ENCODE measurements around the gene MRM2. TPM values are rescaled to one million over a fixed set of nuclear protein-coding genes. Genes with fewer than 3 reads are reported as not detected.
A peak's percentile ranks its signal among the peaks of the same experiment; 100 is the strongest.

Gene MRM2
- polyA plus RNA-seq, 1 donor from 2014 or later: 67.8 TPM

- Mint-ChIP-seq H3K4me1 (peaks cover 13 to 18% (median 14%) of the 10 kb centered on the region in 3 donors), H3K4me3 (no peak overlapping the region), H3K27ac (no peak overlapping the region)
Measured at GRCh38 chr7:2202361-2202761, 39.6 kb downstream of the MRM2 start.

DNA sequence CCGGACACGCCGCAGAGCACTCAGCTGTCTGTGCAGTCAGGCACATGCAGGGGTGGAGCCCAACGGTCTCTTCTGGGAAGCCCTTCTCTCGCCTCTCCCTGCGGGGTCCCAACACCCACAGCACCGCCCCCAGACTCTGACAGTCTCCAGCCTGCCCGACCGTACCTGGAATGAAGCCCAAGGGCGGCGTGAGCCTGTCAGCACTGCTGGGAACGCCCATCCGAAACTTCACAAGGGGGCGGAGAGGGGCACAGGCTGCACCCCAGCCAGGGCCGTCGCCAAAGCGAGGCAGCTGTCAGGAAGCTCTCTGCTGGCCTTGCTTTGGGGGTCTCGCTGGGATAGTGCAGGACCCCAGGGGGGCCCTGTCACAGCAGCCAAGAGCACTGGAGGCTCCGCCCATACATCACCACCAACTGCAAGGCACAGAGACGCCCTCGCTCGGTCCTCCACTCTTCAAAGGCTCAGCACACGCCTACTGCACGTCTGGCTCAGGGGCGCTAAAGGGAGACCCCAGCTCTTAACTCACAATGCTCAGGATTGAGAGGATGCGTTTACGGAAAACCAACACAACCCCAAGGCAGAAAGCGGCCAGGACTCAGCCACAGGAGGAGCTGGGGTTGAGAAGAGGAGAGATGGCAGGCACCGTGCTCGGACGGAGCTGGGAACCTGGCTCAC lies 40.2 kb downstream of the MRM2 start:
- Mint-ChIP-seq H3K4me1 (peaks cover 13 to 18% (median 14%) of the 10 kb centered on the region in 3 donors), H3K36me3 (peaks cover 3% of the 10 kb centered on the region), H3K4me3 (no peak overlapping the region), H3K27me3 (no peaks in the 10 kb centered on the region), H3K27ac (no peak overlapping the region), H3K9me3 (no peaks in the 10 kb centered on the region)

More at GRCh38 chr7:2202361-2202761, 39.6 kb downstream of the MRM2 start:
- H3K9me3 Mint-ChIP-seq: no peaks in the 10 kb centered on the region
- H3K27me3 Mint-ChIP-seq: no peaks in the 10 kb centered on the region
- H3K36me3 Mint-ChIP-seq: no peaks in the 10 kb centered on the region

DNA sequence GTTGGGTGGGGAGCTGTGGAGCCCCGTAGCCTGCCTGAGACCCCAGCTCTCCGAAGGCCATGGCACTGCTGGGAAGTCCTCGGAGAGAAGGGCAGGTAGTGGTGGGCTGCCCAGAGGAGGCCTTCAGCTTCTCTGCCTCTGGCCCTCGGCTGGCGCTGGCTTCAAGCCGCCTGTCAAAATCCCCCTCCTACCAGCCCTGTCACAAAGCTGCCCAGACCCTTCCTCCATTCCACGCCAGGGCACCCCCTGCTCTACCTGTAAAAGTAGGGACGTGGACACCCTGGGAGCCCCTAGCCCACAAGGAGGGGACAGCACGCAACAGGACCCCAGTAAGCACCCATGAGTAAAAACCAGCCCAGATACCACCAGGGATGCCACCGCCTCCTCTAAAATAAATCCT lies 40.9 kb downstream of the MRM2 start:
- H3K27ac Mint-ChIP-seq: no peak overlapping the region

DNA sequence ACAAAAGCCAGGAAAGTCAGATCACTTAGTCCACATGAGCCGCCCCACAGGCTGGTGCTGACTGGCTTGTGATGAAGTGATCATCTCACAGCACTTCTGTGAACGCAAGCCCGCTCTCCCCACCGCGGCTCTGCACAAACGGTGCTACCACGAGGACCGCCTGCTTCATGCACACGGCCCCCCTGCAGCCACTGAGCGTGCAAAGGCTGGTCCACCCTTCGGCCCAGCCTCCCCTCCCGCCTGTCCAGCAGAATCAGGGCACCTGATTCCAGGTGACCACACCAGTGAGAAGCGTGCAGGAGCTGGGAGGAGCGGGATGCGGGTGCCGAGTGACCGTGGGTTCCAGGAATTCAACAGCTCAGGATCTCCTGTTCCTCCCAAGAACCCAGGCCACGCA lies 41.4 kb downstream of the MRM2 start:
- Mint-ChIP-seq H3K36me3 (peaks cover 4% of the 10 kb centered on the region), H3K9me3 (no peaks in the 10 kb centered on the region), H3K4me3 (no peak overlapping the region), H3K27me3 (no peaks in the 10 kb centered on the region), H3K4me1 (peaks cover 13 to 16% (median 14%) of the 10 kb centered on the region in 3 donors), H3K27ac (no peak overlapping the region)

More for the DNA sequence above, 40.9 kb downstream of the MRM2 start:
- H3K36me3 Mint-ChIP-seq: peaks cover 3% of the 10 kb centered on the region
- no peaks in the 10 kb centered on the region for H3K27me3 Mint-ChIP-seq
- no peaks in the 10 kb centered on the region for H3K9me3 Mint-ChIP-seq
- H3K4me3 Mint-ChIP-seq: no peak overlapping the region
- peaks cover 13 to 18% (median 14%) of the 10 kb centered on the region in 3 donors for H3K4me1 Mint-ChIP-seq

GRCh38 chr7:2199956-2200583 lies 41.9 kb downstream of the MRM2 start:
- H3K9me3 Mint-ChIP-seq: no peaks in the 10 kb centered on the region
- H3K4me1 Mint-ChIP-seq: peaks cover 13 to 14% (median 14%) of the 10 kb centered on the region in 3 donors
- H3K27ac Mint-ChIP-seq: no peak overlapping the region
- H3K27me3 Mint-ChIP-seq: no peaks in the 10 kb centered on the region
- no peak overlapping the region for H3K4me3 Mint-ChIP-seq
- H3K36me3 Mint-ChIP-seq: peaks cover 5% of the 10 kb centered on the region

- Mint-ChIP-seq H3K4me1 (peaks cover 13 to 14% (median 14%) of the 10 kb centered on the region in 3 donors), H3K36me3 (peaks cover 5% of the 10 kb centered on the region), H3K4me3 (no peak overlapping the region), H3K27me3 (no peaks in the 10 kb centered on the region), H3K27ac (no peak overlapping the region), H3K9me3 (no peaks in the 10 kb centered on the region)
Measured at GRCh38 chr7:2199528-2199927, 42.5 kb downstream of the MRM2 start.

DNA sequence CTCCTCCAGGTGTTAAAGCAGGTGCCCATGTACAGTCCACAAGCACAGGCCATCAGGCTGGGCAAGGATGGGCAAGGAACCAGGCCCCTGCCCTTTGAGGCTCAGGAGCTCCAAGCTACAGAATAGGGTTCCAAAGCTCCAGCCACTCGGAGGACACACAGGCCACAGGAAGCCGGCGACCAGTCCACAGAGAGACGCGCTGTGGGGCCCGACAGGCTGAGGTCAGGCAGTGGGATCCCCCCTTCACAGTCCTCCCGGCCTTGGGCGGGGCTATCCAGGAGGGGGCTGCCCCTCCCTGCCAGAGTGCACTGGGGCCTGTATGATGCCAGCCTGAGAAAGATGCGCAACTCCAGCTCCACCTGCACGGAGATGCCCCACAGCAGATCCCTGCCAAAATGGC lies 43.2 kb downstream of the MRM2 start:
- H3K27ac Mint-ChIP-seq: no peak overlapping the region
- no peak overlapping the region for H3K4me3 Mint-ChIP-seq
- H3K36me3 Mint-ChIP-seq: peaks cover 5% of the 10 kb centered on the region
- H3K27me3 Mint-ChIP-seq: no peaks in the 10 kb centered on the region
- no peaks in the 10 kb centered on the region for H3K9me3 Mint-ChIP-seq
- H3K4me1 Mint-ChIP-seq: peaks cover 6 to 8% (median 8%) of the 10 kb centered on the region in 3 donors

DNA sequence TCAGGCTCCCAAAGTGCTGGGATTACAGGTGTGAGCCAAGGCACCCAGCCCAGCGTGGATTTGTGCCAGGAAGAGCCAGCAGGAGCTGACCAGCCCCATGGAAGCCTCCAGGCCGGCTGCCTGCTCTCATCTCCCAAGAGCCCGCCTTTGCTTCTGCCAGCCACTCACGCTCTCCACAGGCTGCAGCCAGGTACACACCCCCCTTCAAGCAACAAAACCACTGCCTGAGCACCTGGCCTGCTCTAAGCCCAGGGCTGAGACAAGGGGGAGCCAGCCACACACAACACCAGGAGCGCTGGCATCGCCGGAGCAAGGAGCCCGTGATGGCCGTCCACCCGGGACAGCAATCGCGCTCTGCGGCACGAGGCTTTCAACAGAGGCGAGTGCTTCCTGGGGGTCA lies 43.8 kb downstream of the MRM2 start:
- Mint-ChIP-seq H3K27me3 (no peaks in the 10 kb centered on the region), H3K4me3 (no peak overlapping the region), H3K4me1 (peaks cover under 1 to 3% (median 2%) of the 10 kb centered on the region in 3 donors), H3K36me3 (peaks cover 5% of the 10 kb centered on the region), H3K9me3 (no peaks in the 10 kb centered on the region), H3K27ac (no peak overlapping the region)

DNA sequence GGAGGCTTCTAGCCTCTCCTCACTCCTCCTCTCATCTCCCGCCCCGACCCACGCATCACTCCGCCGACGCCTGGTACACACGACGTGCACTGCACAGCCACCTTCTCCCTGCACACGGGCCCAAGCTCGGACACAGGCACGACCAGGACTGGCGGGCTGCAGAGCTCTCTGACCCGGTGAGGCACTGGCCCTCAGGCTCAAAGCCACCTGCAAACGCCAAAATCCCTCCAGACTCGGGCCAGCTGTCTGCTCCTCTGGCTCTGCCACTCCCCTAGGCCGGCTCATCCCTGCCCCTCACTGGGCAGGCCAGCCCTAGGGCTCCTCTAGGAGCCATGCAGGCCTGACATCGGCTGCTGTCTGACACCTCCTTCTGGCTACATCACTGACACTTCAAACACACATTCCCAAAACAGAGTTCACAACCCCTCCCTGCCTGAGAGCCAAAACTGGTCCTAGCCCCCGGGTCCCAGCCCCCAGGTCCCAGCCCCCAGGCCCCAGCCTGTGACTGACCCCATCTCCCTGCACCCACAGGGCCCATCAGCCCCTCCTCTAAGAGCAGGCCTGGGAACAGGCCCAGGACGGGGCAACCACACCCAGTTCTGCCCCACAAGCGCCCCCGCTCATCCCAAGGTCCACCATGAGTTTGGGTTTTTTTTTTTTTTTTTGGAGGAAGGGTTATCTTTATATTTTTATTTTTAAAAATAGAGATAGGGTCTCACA lies 44.4 kb downstream of the MRM2 start:
- H3K27ac Mint-ChIP-seq: peak overlapping the region in 1 of 3 donors; percentile 31
- H3K9me3 Mint-ChIP-seq: no peaks in the 10 kb centered on the region
- H3K36me3 Mint-ChIP-seq: peaks cover 5% of the 10 kb centered on the region
- peaks cover 0 to 2% (median 1%) of the 10 kb centered on the region in 3 donors for H3K4me1 Mint-ChIP-seq
- no peaks in the 10 kb centered on the region for H3K27me3 Mint-ChIP-seq
- H3K4me3 Mint-ChIP-seq: no peak overlapping the region

DNA sequence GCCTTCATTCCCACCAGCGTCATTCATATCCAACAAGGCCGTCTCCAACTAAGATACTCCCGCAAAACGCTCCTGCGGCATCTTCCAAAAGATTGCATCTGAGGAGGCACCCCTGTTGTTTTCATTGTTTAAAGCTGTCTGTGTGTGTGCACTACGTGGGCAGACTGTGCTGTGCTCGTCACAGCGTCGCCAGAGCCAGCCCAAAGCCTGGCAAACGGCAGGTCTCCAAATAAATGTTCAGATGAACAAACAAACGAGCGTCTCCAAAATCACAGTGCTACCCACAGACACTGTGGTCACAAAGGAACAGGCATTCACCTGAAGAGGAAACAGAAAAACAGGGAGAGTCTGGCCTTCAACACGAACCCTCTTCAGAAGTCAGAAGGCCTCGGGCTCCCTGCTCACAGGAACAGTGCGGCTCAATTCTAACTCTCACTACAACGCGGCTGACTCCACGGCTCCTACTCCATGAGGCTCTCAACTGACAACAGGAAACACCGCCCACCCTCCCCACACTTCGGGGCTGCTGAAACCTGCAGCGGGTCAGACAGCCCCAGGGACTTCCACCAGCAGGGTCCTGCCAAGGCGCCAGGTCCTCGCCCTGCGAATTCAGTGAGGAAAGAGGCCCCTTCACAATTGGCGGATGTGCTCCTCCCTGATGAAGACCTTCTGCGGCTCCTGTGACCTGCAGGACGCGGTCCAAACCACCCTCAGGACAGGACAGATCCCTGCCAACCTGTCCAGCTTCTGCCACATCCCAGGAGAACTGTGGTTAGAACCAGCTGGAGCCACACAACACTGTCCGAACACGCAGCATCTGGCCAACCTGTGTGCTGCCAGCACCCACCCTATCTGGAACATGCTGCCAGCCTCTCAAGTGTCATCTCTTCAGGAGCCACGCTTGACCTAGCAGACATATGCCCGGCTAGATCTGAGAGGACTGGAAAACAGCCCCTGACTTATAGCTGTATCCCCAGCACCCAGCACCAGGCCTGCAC lies 45.3 kb downstream of the MRM2 start:
- no peak overlapping the region for H3K4me3 Mint-ChIP-seq
- H3K36me3 Mint-ChIP-seq: peaks cover 7% of the 10 kb centered on the region
- peak overlapping the region in 1 of 3 donors; percentile 31 for H3K27ac Mint-ChIP-seq
- H3K4me1 Mint-ChIP-seq: peaks cover 0 to 2% (median 1%) of the 10 kb centered on the region in 3 donors
- H3K9me3 Mint-ChIP-seq: no peaks in the 10 kb centered on the region
- H3K27me3 Mint-ChIP-seq: no peaks in the 10 kb centered on the region

DNA sequence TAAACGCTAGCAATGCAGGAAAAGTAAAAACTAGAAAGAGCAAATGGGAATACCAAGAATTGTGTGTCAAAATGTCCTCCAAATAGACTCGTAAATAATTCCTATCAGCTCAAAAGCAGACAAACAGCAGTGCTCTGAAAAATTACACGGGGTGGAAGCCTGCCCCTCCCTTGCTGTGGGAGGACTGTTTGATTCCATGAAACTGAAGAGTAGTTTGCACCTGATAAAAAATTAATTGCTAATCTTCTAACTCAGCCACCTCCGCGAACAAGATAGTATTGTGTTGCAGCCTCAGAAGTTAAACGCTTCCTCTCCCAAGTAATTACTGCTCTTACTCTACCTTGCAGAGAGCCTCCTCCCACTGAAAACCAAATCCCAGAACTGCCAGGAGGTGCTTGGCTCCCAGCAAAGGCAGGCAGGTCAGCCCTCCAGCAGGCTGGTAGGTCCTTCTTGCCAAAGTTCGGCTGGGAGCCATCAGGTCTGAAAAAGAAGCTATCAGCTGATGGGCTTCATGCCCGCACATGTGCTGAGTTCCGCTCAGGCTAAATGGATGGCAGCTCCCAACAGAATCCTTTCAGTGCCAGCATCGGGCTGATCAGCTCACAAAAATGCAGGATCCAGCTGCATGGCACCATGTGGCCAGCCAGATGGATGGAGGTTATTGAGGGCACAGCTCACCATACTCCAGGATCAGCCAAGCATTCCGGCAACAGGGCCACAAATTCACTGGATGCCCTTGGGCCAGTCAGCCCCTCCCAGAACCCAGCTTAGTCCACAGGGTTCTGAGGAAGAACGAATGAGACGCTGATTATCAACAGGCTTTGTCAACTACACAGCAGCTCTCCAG lies 46.4 kb downstream of the MRM2 start:
- H3K27me3 Mint-ChIP-seq: no peaks in the 10 kb centered on the region
- H3K4me1 Mint-ChIP-seq: peaks cover 0 to 1% (median 0%) of the 10 kb centered on the region in 3 donors
- H3K27ac Mint-ChIP-seq: peak overlapping the region in 2 of 3 donors; percentile 26 to 63
- H3K4me3 Mint-ChIP-seq: peak overlapping the region in 1 of 4 donors; percentile 52
- no peaks in the 10 kb centered on the region for H3K9me3 Mint-ChIP-seq
- peaks cover 7% of the 10 kb centered on the region for H3K36me3 Mint-ChIP-seq

- Mint-ChIP-seq H3K4me3 (no peak overlapping the region), H3K4me1 (no peaks in the 10 kb centered on the region), H3K27me3 (no peaks in the 10 kb centered on the region), H3K9me3 (peaks cover 0 to 9% (median 3%) of the 10 kb centered on the region in 3 donors), H3K27ac (no peak overlapping the region), H3K36me3 (peaks cover 17% of the 10 kb centered on the region)
Measured at GRCh38 chr7:2193575-2194305, 48.3 kb downstream of the MRM2 start.

- Mint-ChIP-seq H3K4me1 (no peaks in the 10 kb centered on the region), H3K36me3 (peaks cover 20% of the 10 kb centered on the region), H3K9me3 (peaks cover 0 to 9% (median 3%) of the 10 kb centered on the region in 3 donors), H3K27ac (no peak overlapping the region), H3K4me3 (no peak overlapping the region), H3K27me3 (no peaks in the 10 kb centered on the region)
Measured at GRCh38 chr7:2192831-2193534, 49.0 kb downstream of the MRM2 start.
